Stimulated activated naive CD8-positive, alpha-beta T cell treated with anti-CD3 and anti-CD28 coated beads, Interleukin-15, amount 100 ng/mL, for 72 hours (primary cell): Measurements from ENCODE around the gene ALOXE3.
"Not testable (repeated sequence)": the region's sequence is repeated elsewhere in the genome, so short reads cannot be mapped to it uniquely, and the experiment has no call there.

Source experiments
- ATAC-seq: fragments of 150-1000 bp; cut with Tn5 transposase; 2 replicates; pipeline ENCODE4 v1.10.0; 2021; ENCODE audit warnings: mild to moderate bottlenecking, moderate library complexity
- DNase-seq, 2 donors: peaks; one replicate each; pipeline ENCODE4 v3.0.0; 2021 to 2022
- H3K27ac Mint-ChIP-seq, 2 donors: one replicate each; pipeline ENCODE4 v1.8.0; 2022; ENCODE audit warnings: mild to moderate bottlenecking in 2 of 2, mixed read lengths in 2 of 2, moderate library complexity in 2 of 2
- H3K27me3 Mint-ChIP-seq: one replicate; pipeline ENCODE4 v1.8.0; 2022; ENCODE audit warnings: mixed read lengths
- H3K4me1 Mint-ChIP-seq: one replicate; pipeline ENCODE4 v1.8.0; 2022; ENCODE audit warnings: mild to moderate bottlenecking, mixed read lengths
- H3K4me3 Mint-ChIP-seq, 2 donors: one replicate each; pipeline ENCODE4 v1.8.0; 2022; ENCODE audit warnings: mild to moderate bottlenecking in 2 of 2, mixed read lengths in 2 of 2, moderate library complexity in 1 of 2
- H3K9me3 Mint-ChIP-seq, 2 donors: one replicate each; pipeline ENCODE4 v1.8.0; 2022; ENCODE audit warnings: mixed read lengths in 2 of 2

ALOXE3 gene

DNA sequence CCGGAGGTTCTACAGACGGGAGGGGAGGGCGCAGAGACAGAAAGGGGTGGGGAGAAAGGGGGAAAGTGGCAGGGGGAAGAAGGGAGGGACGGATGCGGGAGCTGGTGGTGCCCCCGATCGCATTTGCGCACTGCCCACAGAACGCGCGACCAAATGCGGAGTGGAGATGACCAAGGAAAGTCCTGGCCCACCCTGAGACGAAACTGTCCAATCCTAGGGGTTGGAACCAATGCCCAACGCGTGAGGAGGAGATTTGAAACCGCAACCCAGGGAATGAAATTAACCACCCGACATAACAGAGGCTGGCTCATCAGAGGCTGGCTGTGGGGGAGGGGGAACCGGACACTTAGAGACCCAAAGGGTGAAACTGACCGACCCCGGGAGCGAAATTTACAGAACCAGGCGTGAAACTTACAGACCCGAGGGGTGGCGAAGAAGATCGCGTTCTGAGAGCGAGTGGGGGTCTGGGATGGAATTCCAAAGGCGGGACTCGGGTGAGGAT, 4.2 kb upstream of the ALOXE3 start:
- peak in 1 of 2 donors; percentile 34 for DNase-seq
- peak overlapping the region in 1 of 2 donors; percentile 15 for H3K27ac Mint-ChIP-seq
- peak overlapping the region; percentile 91 for H3K4me3 Mint-ChIP-seq
- peaks cover 89% of the 10 kb centered on the region for H3K4me1 Mint-ChIP-seq
- ATAC-seq: no peak
- H3K27me3 Mint-ChIP-seq: peaks cover 49% of the 10 kb centered on the region
- no peaks in the 10 kb centered on the region for H3K9me3 Mint-ChIP-seq

DNA sequence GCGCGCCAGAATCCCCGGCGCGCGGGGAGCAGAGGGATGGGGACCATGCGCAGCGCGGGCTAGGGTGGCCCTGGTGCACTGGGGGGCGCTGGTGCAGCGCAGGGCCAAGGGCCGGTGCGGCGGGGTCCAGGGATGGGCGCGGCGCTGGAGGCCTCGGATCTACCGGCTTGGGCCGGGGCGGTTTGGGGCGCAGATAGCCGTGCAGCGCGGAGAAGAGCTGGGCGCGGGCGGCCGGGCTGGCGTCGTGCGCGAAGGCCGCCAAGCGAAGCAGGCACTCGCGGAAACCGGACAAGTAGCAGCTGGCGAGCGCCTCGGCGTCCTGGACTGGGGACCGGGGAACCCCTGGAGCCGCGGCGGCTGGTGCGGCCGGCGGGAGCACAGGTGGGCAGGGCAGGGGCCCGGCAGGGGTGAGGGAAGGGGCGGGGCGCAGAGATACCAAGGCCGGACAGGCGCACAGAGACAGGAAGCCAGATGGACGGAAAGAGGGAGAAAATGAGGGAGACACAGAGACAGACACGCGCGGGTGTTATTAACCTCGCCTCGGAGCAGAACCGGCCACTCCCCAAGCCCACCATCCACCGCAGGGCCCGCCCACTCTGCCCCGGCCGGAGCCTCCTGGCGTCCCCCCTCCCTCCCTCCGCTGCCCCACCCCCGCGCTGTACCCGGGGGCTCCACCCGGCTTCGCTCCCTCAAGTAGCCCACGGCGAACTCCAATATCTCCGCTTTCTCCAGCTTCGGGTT, 3.5 kb upstream of the ALOXE3 start:
- H3K4me1 Mint-ChIP-seq: peaks cover 86% of the 10 kb centered on the region
- peak; percentile 61 for ATAC-seq
- no peak overlapping the region for H3K27ac Mint-ChIP-seq
- DNase-seq: peak; percentile 81 to 84
- H3K27me3 Mint-ChIP-seq: peaks cover 45% of the 10 kb centered on the region
- peak overlapping the region; percentile 91 for H3K4me3 Mint-ChIP-seq
- H3K9me3 Mint-ChIP-seq: no peaks in the 10 kb centered on the region

DNA sequence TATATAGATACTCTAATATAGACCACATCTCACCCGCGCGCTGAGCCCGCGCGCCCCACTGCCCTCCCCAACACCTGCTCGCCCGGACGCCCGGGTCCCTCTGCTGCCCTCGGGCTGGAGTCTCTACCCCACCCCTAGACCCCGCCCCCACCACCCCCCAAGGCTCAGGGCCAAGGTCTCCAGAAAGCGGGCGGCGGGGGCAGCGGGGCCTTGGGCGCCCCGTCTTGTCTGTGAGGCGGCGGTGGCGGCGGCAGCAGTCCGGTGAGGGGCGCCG, 3.0 kb upstream of the ALOXE3 start:
- H3K27me3 Mint-ChIP-seq: peaks cover 48% of the 10 kb centered on the region
- peak overlapping the region; percentile 91 for H3K4me3 Mint-ChIP-seq
- DNase-seq (no peak), ATAC-seq (no peak)
- H3K9me3 Mint-ChIP-seq: no peaks in the 10 kb centered on the region
- H3K27ac Mint-ChIP-seq: peak overlapping the region in 1 of 2 donors; percentile 100
- H3K4me1 Mint-ChIP-seq: peaks cover 81% of the 10 kb centered on the region

DNA sequence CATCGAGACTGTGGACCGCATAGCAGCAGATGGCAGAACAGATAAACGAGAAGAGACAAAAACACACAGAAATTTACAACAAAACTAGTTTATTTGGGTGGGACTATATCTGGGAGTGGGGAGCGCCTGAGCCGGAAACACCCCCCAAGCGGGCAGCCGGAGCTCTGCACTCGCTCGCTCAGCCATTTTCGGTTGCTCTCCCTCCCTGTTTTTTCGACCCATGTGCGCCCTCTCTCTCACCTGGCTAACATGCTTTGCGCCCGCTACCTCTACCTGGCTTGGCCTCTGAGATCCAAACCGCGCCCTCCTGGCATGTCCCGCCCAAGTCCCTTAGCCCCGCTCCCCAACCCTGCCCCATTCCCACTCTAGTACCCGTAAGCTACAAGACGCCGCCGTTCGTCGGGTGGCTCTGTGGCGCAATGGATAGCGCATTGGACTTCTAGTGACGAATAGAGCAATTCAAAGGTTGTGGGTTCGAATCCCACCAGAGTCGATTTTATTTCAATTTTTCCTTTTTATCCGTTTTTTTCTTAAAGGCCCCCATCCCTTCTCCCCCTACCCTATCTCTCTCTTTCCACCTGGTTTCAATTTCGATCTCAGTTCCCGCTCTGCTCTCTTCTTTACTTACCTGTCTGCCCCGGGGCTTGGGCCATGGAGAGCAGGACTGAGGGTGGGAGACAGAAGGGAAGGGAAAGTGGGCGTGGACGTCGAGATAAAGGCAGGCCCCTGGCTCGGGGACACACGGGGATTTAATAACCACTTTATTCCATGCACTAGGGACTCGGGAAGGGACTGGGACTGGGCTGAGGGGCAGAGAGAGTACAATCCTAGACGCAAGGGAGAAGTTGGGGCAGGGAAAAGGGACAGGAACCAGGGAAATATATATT, 2.4 kb upstream of the ALOXE3 start:
- peak overlapping the region; percentile 89 to 100 for H3K27ac Mint-ChIP-seq
- ATAC-seq: peak; percentile 26
- peak overlapping the region; percentile 91 for H3K4me3 Mint-ChIP-seq
- peak; percentile 83 to 88 for DNase-seq
- H3K4me1 Mint-ChIP-seq: peaks cover 76% of the 10 kb centered on the region
- peaks cover 54% of the 10 kb centered on the region for H3K27me3 Mint-ChIP-seq
- no peaks in the 10 kb centered on the region for H3K9me3 Mint-ChIP-seq

DNA sequence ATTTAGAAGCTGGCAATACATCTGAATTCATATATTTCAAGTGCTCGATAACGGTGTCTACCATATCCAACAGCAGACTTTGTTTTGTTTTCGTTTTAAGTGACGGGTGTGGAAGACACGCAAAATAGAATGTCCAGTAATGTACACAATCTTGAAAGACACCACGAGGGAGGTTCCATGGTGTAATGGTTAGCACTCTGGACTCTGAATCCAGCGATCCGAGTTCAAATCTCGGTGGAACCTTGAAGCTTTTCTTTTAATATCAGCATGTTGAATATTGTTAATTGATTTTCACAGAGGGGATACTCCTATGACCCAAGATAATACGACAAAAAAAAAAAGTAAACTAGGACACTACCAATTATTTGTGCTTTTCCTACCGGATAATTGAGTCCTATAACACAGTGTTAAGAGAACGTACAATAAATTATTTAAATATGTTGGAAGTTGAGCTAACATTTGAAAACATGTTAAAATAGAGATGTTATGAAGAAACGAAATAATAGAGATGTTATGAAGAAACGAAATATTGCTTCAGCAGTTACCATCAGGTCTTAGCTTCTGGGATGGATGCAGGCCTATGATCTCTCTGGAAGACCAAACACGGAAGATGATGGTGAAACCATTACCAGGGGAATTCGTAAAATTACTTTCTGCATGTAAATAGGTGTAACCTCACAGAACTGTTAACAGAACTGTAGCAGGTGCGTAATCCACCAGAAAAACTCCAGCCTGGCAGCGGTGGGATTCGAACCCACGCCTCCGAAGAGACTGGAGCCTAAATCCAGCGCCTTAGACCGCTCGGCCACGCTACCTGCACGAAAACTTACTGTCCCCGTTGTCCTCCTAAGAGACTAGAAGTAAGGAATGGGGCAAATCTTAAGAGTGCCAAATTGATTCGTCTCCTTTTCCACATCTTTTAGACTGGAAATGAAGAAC, 1.5 kb upstream of the ALOXE3 start:
- Mint-ChIP-seq H3K4me1 (peaks cover 66% of the 10 kb centered on the region), H3K4me3 (peak overlapping the region; percentile 91), H3K9me3 (no peaks in the 10 kb centered on the region), H3K27me3 (peaks cover 61% of the 10 kb centered on the region), H3K27ac (peak overlapping the region; percentile 89 to 100)
- ATAC-seq: peak; percentile 66
- DNase-seq: peak; percentile 94

DNA sequence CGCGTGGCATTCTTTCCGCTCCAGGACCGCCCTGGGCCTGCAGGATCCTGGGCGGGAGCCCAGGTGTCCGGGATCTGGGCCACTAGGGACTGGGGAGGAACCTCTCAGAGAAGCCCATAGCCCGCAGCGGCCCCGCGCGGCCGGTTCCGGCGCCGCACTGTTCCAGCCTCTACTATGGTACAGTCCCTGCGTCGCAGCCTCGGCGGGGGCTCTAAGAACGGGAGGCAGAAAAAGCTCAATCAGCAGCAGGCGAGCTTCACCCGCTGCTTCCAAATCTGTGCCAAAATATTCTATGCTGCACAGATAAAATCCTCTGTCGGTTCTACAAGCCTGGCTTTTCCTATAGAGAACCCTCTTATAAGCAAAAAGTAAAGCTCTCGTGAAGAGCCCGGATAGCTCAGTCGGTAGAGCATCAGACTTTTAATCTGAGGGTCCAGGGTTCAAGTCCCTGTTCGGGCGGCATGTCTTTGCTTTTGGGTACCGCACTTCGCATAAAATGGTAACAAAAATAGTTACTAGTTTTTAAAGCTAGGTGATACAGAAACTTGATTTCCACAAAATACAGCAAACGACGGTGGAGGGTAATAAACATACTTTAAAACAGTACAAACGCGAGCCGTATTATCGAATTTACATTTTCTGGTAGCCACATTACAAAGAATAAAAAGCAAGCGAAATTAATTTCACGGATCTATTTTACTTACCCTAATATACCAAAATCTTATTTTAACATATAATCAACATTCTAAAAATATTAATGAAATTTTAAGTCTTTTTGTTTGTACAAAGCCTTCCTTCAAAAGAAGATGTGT, 661 bp upstream of the ALOXE3 start:
- H3K9me3 Mint-ChIP-seq: no peaks in the 10 kb centered on the region
- H3K4me3 Mint-ChIP-seq: peak overlapping the region; percentile 91 to 96
- H3K27me3 Mint-ChIP-seq: peaks cover 61% of the 10 kb centered on the region
- H3K4me1 Mint-ChIP-seq: peaks cover 58% of the 10 kb centered on the region
- peak overlapping the region; percentile 95 to 100 for H3K27ac Mint-ChIP-seq
- ATAC-seq: peak; percentile 73
- DNase-seq: peak; percentile 88 to 89

DNA sequence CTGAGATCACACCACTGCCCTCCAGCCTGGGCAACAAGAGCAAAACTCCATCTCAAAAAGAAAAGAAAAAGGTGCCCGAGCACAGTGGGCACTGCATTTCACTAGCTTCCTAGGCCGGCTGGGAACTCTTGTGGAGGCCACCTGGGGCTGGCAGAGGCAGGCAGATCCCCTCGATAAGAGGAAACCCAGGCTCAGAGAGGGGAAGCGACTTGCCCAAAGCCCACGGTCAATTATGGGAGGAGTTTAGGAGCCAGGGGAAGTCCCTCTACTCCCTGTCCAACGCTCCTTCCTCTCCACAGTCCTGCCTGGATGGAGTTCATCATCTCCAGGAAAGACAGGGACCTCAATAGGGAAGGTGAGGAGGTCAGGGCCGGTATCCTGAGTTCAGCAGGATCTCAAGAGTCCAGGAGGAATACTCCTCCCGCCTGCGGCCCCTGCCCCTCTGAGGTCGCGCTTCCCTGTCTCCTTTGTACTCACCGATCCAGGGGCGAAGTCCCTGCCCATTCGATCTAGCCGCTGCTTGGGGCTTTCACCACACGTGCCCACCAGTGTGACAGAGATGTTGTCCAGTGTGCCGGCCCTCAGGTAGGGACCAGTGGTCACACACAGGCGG, 841 bp downstream of the ALOXE3 start:
- Mint-ChIP-seq H3K4me1 (peaks cover 43% of the 10 kb centered on the region), H3K27ac (no peak overlapping the region), H3K4me3 (peak overlapping the region; percentile 91 to 96), H3K27me3 (peaks cover 59% of the 10 kb centered on the region), H3K9me3 (no peaks in the 10 kb centered on the region)
- DNase-seq: no peak
- ATAC-seq: no peak

DNA sequence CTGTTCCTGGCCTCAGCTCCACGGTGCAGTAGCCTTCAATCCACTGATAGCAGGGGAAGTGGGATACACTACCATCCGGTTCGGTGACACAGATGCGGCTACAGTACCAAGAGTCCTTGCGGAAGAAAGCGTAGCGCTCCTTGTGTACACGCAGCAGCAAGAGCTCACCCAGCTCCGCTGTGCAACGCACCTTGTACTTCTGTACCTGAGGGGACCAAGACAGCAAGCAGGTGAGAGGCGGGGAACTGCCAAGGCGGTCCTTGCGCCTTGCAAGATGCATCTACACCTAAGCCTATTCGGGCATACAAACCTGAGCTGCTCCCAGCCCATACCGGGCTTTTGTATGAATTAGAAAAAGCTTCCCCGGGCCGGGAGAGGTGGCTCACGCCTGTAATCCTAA, 1.5 kb downstream of the ALOXE3 start:
- Mint-ChIP-seq H3K4me1 (peaks cover 39% of the 10 kb centered on the region), H3K27ac (no peak overlapping the region), H3K9me3 (no peaks in the 10 kb centered on the region), H3K27me3 (peaks cover 61% of the 10 kb centered on the region), H3K4me3 (no peak overlapping the region)
- ATAC-seq (no peak), DNase-seq (no peak)

DNA sequence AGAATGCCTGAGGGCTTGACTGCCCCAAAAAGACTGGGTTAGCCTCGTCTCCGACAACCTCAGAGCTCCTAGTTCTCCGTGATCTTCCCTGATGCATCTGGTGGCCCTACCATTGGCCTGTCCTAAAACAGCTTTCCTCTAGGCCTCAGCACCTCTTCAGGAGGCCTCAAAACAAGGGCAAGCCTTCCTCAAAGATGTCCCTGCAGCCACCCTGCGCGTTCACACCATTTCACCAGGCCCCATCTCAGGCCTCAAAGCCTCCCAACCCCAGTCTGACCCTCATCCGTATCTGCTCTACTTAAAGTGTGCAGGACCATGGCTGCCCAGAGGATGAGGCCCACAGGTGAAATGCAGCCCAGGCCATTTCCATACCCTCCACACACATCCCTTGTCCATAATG, 7.4 kb downstream of the ALOXE3 start:
- DNase-seq: no peak
- Mint-ChIP-seq H3K9me3 (no peaks in the 10 kb centered on the region), H3K4me1 (peaks cover 6% of the 10 kb centered on the region), H3K27ac (no peak overlapping the region), H3K27me3 (peaks cover 44% of the 10 kb centered on the region), H3K4me3 (no peak overlapping the region)
- no peak for ATAC-seq

DNA sequence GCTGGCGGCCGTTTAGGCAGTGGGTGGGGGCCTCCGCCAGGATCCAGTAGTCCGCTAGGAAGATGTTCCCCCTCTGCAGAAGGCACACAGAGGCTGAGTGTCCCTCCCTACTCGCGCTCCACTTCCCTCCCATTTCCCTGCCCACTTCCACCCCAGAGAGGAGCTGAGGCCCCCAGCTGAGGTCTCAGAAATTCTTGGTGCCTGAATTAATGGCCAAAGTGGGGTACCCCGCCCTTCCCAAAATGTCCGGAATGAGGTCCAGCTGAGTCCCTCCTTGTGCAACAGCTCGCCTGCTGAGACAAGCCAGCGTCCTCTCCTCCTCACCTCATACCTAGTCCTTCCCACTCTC, 7.9 kb downstream of the ALOXE3 start:
- Mint-ChIP-seq H3K27me3 (peaks cover 40% of the 10 kb centered on the region), H3K9me3 (no peaks in the 10 kb centered on the region), H3K4me3 (peak overlapping the region in 1 of 2 donors; percentile 66), H3K27ac (no peak overlapping the region), H3K4me1 (peaks cover 6% of the 10 kb centered on the region)
- ATAC-seq: no peak
- no peak for DNase-seq

DNA sequence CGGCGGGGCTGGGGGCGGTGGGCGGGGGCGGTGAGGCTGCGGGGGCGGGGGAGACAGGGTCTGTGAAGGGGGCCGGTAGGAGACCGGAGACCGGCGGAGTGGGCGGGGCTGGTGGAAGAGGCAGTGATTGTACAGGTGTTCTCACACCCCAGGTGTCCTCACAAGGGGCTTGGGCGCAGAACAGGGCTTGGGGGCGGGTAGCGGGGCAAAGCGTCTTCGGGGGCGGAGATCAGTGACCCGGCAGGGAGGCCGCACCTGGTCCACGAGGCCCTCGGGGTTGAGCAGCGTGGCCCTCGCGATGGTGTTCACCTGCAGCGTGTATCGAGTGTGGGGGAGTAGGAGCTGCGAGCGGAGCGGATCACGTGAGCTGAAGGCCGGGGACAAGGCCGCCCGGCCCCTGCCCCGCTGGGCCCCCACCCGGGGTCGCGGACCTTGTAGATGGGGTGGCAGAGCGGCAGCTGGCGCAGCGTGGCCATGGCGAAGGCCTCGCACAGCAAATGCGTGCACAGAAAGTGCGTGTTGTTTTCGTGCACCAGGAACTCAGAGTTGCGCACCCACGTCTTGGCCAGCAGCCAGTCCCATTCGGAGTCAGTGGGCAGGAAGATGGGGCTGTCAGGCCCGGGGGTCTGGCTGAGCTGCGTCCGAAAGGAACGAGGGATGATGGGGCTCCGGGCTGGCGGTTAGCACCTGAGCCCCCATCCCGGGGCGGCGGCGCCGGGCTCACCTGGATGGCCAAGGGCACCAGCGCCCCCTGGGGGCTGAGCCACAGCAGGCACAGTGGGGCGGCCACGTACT, 8.5 kb downstream of the ALOXE3 start:
- H3K9me3 Mint-ChIP-seq: no peaks in the 10 kb centered on the region
- peak; percentile 78 to 80 for DNase-seq
- ATAC-seq: peak; percentile 95
- H3K27ac Mint-ChIP-seq: no peak overlapping the region
- peaks cover 34% of the 10 kb centered on the region for H3K27me3 Mint-ChIP-seq
- peak overlapping the region; percentile 46 to 66 for H3K4me3 Mint-ChIP-seq
- H3K4me1 Mint-ChIP-seq: peaks cover 6% of the 10 kb centered on the region

DNA sequence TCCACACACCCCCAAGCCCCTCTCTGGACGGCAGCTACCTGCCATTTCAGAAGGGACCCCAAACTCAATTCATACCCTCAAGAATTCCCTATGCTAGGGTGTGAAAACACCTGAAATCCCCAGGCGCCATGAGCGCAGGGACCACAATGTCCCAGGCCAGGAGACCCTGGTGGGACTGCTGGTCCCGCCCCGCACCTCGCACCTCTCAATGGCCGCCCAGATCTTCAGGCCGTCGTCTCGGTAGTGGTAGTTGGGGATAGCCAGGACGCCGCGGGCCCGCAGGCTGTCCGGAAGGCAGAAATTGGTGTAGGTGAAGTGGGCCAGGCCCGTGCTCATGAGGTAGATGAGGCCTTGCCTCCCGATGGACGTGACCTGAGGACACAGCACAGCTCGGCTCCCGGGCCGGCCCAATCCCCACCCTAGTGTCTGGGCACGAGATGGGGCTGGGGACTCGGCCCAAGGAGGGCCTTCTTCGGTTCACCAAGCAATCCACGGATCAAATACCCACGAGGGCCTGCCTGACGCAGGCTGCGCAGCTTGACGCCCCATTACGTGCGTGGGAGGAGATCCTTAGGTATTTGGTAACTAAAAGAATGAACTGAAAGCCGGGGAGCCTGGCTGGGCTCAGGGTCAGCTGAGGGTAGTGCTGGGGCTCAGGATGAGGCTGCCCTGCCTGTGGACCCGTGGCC, 9.2 kb downstream of the ALOXE3 start:
- peaks cover 6% of the 10 kb centered on the region for H3K4me1 Mint-ChIP-seq
- ATAC-seq (no peak), DNase-seq (no peak)
- H3K27ac Mint-ChIP-seq: no peak overlapping the region
- peak overlapping the region in 1 of 2 donors; percentile 12 for H3K4me3 Mint-ChIP-seq
- H3K27me3 Mint-ChIP-seq: peaks cover 27% of the 10 kb centered on the region
- H3K9me3 Mint-ChIP-seq: no peaks in the 10 kb centered on the region

DNA sequence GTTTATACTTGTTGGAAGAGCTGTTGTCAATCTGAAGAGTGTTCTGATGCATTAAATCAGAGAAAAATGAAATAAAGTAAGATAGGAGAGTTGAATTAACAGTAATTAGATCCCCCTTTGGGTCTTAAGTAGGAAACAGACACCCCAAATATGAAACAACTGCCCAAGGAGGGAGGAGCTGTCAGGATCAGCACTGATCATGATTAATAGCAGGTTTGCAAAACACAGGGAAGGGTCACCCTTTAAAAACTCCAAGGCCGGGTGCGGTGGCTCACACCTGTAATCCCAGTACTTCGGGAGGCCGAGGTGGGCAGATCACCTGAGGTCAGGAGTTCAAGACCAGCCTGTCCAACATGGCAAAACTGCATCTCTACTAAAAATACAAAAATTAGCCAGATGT, 11.3 kb downstream of the ALOXE3 start:
- H3K27ac Mint-ChIP-seq, H3K9me3 Mint-ChIP-seq, DNase-seq, ATAC-seq, H3K4me3 Mint-ChIP-seq, H3K4me1 Mint-ChIP-seq, H3K27me3 Mint-ChIP-seq: not testable (repeated sequence)
